Effector CD8-positive, alpha-beta T cell (primary cell): ENCODE measurements around the gene DDX27.

ENCODE experiments used
- DNase-seq: peaks from one replicate; lab custom pipeline; 2025; lab: John Stamatoyannopoulos, UW

Gene DDX27

GRCh38 chr20:49247792-49248191 lies 28.6 kb downstream of the DDX27 start:
- DNase-seq: no peak

- DNase-seq: no peak
These were observed 29.1 kb downstream of the DDX27 start for GRCh38 chr20:49248301-49248700.

DNA sequence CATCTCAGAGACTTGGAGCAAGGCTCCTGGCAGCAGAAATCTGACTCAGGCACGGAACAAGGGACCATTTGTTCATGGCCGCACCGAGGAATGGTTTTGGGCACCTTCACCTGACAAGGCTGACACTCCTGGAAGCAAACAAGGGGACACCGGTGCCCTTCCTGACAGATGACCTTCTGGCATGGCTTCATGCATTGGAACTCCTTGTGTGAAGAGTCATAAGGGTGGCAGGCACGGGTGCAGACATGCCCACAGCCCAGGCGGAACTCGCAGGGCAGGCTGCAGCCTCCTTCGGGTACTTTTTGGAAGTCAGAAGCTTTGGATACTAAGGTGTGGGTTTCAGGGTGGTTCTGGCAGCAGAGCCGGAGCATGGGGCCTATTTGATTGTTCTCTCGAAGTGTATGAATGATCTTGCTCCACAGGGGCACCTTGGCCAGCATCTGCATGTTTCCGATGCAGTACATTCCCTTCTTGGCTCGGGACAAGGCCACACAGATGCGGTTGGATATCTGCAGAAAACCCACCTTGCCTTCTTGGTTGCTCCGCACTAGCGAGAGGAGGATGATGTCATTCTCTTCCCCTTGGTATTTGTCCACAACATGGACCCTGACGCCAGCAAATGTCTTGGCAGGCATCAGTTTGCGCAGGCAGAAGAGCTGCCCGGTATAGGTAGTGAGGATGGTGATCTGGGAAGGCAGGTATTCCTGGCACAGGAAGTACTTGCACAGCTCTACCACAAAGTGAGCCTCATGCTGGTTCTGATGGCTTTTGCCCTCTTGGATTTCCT lies 29.9 kb downstream of the DDX27 start:
- DNase-seq: no peak

- no peak for DNase-seq
These were observed 33.5 kb downstream of the DDX27 start for GRCh38 chr20:49252556-49253350.

DNA sequence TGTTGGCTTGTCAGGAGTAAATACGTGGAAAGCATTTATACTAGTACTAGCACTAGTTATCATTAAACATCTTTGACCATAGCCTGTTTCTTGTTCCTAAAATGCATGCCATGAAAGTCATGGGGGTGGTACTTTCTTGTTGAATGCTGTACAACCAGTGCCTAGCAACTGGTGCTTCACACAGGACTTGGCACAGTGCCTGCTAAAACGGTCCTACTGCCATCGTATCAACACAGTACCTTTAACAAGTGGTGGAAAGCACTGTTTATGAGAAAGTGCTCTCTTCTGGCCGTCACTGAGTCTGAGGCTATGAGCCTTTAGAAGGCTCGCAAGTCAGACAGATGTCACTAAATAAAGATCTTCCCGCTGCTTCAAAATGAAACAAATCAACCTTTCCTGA lies 37.0 kb downstream of the DDX27 start:
- DNase-seq: no peak

DNA sequence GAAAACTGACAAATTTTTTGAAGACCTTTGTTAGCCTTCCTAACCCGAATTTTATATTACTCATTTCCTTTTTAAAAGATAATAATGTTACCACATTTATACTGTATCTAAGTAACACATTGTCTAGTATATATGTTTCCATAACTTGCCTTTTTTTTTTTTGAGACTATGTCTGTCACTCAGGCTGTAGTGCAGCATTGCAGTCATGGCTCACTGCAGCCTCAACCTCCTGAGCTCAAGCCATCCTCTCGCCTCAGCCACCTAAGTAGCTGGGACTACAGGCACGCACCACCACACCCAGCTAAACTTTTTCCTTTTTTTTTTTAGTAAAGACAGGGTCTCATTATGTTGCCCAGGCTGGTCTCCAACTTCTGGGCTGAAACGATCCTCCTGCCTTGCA lies 40.1 kb downstream of the DDX27 start:
- no peak for DNase-seq

DNA sequence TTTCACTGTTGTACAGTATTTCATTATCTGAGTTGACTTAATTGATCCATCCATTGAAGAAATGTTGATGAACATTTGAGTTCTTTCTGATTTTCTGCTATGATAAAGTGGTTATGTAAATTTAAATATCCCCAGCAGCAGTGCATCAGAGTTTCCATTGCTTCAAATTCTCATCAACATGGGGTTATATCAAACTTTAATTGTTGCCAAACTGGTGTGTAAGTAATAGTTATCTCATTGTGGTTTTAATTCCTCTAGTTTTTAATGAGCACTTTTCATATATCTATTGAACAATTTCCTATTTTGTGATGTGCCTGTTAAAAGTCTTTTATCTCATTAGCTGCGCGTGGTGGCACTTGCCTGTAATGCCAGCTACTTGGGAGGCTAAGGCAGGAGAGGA lies 40.6 kb downstream of the DDX27 start:
- no peak for DNase-seq

DNA sequence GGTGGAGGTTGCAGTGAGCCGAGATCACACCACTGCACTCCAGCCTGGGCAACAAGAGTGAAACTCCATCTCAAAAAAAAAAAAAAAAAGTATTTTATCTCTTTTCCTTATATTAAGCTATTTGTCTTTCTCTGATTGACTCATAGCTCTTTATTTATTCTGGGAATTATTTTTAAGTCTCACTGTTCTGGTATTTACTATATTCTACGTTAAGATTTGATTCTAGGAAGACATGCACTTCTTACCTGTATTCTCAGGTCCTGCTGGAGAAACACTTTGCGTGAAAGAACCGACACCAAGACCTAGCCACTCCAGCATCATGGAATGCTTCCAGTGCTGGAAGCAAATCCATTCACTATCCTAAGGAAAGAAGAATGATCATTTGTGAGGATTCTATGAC lies 41.0 kb downstream of the DDX27 start:
- no peak for DNase-seq

GRCh38 chr20:49261173-49261572 lies 42.0 kb downstream of the DDX27 start:
- no peak for DNase-seq

DNA sequence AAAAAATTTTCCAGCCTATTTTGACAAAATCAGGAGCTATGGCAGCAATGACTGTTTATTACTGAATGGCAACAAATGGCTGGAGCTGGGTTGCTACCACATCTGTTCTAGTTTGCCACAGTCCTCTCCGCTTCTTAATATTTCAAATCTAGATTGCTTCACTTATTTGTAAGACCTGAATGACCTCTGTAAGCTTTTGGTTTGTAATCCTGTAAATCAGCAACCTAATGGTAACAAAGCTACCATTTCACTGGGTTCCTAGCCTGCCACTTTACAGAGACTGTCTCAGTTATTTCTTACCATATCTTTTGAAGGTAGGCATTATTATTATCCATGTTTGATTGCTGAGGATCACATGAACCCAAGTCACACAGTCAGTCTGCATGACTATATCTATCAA lies 43.2 kb downstream of the DDX27 start:
- no peak for DNase-seq

DNA sequence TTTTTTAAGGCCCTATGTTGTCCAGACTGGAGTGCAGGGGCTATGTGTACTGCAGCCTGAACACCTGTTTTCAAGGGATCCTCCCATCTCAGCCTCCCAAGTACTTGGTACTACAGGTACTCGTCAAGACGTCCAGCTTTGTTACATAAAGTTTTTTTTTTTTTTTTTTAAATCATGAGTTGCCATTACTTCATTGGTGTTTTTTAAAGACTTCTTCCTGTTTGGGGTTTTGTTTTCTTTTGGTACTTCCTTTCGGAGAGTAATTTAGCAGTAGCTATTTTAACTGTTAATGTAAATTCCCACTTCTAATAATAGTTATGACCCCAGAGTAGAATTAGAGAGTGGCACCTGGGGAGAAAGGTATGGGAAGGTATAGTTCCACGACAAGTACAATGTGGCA lies 48.1 kb downstream of the DDX27 start:
- DNase-seq: no peak

GRCh38 chr20:49268600-49269365 lies 49.6 kb downstream of the DDX27 start:
- no peak for DNase-seq

DNA sequence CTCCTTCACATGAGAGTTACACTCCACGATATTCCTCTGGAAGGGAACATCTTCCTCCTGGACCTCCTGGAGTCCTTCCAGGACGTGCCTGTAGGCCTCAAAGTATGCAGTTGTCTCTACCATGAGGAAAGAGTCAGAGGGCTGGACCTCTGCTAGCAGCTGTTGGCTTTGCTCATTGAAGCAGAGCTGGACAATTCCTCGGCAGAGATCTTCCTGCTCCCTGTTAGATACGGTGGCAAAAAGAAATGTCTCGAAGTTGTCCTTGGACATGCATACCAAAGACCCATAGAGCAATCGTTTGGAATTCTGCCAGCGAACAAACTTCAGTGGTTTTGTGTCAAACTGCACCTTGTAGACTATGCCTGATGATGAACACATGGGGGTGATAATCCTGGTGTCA lies 51.0 kb downstream of the DDX27 start:
- no peak for DNase-seq

GRCh38 chr20:49270736-49271135 lies 51.5 kb downstream of the DDX27 start:
- no peak for DNase-seq

GRCh38 chr20:49272654-49273053 lies 53.4 kb downstream of the DDX27 start:
- DNase-seq: no peak

GRCh38 chr20:49273696-49274277 lies 54.6 kb downstream of the DDX27 start:
- DNase-seq: no peak

DNA sequence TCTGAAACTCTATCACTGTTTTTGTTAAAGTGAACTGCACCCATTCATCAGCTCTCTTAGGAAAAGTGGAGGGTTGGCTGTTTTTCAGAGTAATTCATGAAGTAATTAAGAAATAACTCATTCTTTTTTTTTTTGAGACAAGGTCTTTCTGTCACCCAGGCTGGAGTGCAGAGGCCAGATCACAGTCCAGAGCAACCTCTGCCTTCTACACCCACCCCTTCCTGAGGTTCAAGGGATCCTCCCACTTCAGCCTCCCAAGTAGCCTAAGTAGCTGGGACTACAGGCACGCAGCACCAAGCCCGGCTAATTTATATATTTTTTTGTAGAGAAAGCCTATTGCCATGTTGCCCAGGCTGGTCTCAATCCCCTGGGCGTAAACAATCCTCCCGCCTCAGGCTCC lies 56.0 kb downstream of the DDX27 start:
- no peak for DNase-seq

DNA sequence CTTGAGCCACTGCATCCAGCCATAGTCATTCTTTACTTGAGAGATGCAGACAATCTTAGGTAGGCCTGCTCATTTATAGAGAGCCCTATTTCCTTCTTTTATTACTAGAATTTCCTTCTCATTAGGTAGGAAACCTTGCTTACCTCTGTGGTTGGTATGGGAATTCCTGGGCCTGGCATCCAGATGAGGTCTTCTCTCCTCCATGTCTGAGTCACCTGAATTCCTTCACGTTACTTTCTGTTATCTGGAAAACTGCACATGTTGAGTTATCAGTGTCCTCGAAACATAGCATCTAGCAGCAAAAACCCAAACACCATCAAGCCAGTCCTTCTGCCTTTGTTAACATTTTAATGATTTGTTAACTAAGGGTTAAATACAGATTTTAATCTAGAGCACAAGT lies 56.4 kb downstream of the DDX27 start:
- no peak for DNase-seq

- DNase-seq: no peak
These were observed 57.1 kb downstream of the DDX27 start for GRCh38 chr20:49276161-49276960.

DNA sequence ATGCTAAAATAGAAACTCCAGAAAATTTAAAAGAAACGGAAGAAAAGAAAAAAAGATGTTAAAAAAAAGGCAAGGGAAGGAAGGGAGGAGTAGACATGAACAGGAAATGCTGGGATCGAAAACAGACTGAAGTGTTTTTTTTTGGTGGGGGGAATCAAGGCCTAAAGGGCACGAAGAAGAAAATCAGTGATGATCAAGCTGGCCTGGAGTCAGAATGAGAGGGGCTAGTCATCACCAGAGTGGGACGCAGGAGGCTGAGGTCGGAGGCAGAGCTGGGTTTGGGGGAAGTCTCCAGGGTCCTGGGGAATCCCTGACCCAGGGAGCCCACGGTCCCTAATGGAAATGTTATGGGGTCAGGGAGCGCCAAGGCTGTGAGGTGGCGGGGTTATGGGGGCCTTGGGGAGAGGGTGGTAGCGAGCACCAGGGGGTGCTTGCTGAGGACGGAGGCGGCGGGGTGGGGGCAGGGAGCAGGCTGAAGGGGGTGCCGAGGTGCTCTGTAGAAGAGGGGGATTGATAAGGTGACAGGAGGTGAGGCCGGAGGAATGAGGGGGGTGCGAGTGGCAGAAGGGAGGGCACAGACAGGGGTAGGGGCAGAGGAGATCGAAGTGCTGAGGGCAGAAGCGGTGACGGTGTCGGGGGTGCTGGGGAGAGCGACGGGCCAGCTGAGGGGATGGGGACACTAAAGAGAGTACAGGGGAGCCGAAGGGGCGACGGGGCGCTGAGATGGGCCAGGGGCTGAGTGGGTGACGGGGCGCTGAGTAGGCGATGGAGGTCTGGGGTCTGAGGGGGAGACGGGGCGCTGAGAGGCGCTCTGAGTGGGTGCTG lies 58.0 kb downstream of the DDX27 start:
- DNase-seq: no peak

- no peak for DNase-seq
These were observed 58.5 kb downstream of the DDX27 start for GRCh38 chr20:49277786-49278035.
